Activated CD8-positive, alpha-beta T cell treated with anti-CD3 and anti-CD28 coated beads for 36 hours (primary cell): ENCODE results near the gene SRSF2. TPM values are rescaled to one million over a fixed set of nuclear protein-coding genes. Genes with fewer than 3 reads are reported as not detected.
"Not testable (repeated sequence)": the region's sequence is repeated elsewhere in the genome, so short reads cannot be mapped to it uniquely, and the experiment has no call there.

Experiments used
- ATAC-seq: fragments of 200-7000 bp; cut with Tn5 transposase; one replicate; pipeline ENCODE4 v1.10.0; 2021; ENCODE audit warnings: mild to moderate bottlenecking, moderate library complexity
- CTCF ChIA-PET: fragments of 350-600 bp; sonication (Branson Sonifier 250); formaldehyde crosslinking; loops from one replicate; lab custom pipeline; 2021; ENCODE audit warnings: antibody characterized with exemption; lab: Charles Lee
- POLR2A ChIA-PET: fragments of 350-600 bp; sonication (Branson Sonifier 250); formaldehyde crosslinking; loops from one replicate; lab custom pipeline; 2021; ENCODE audit warnings: antibody characterized with exemption; lab: Charles Lee
- DNase-seq: peaks from one replicate; pipeline ENCODE4 v3.0.0-alpha.2; 2020
- H3K27ac Mint-ChIP-seq: one replicate; pipeline ENCODE4 v1.8.0; 2021; ENCODE audit warnings: mild to moderate bottlenecking, mixed read lengths
- H3K27me3 Mint-ChIP-seq: one replicate; pipeline ENCODE4 v1.8.0; 2021; ENCODE audit warnings: mixed read lengths
- H3K36me3 Mint-ChIP-seq: one replicate; pipeline ENCODE4 v1.8.0; 2021; ENCODE audit warnings: low read depth, mixed read lengths
- H3K4me1 Mint-ChIP-seq: one replicate; pipeline ENCODE4 v1.8.0; 2021; ENCODE audit warnings: low read depth, mixed read lengths
- H3K4me3 Mint-ChIP-seq: one replicate; pipeline ENCODE4 v1.8.0; 2021; ENCODE audit warnings: mild to moderate bottlenecking, moderate library complexity, mixed read lengths
- H3K9me3 Mint-ChIP-seq: one replicate; pipeline ENCODE4 v1.8.0; 2021; ENCODE audit warnings: mixed read lengths
- CTCF ChIP-seq: fragments of 200-600 bp; IDR thresholded peaks from one replicate; pipeline ENCODE4 v1.8.0; 2022; ENCODE audit warnings: antibody characterized with exemption, mild to moderate bottlenecking
- intact Hi-C: fragments of 100-400 bp; cut with micrococcal nuclease; formaldehyde crosslinking; loops from one replicate; pipeline ENCODE4 v1.10.0; 2022
- total RNA-seq, 2 experiments: library from RNA; stranded (reverse); gene quantifications; one replicate each; pipeline ENCODE4 v1.2.3, GENCODE V29; 2021

SRSF2 gene
- total RNA-seq, 2 experiments from 2014 or later, result 344 to 364 TPM

- intact Hi-C loops, result no loop called here
- POLR2A ChIA-PET, result interaction anchor here (0.6 to 8.8 kb wide), 13 partner anchors 9 to 877 kb away, joined by 3 to 184 read pairs (median 4); partner anchors contain the start of genes JMJD6, METTL23 and MXRA7
- ATAC-seq (no peak), DNase-seq (no peak)
- Mint-ChIP-seq H3K9me3 (no peaks in the 10 kb centered on the region), H3K4me1 (peaks cover 43% of the 10 kb centered on the region), H3K27me3 (no peaks in the 10 kb centered on the region), H3K27ac (peak overlapping the region; percentile 92), H3K4me3 (peak overlapping the region; percentile 86), H3K36me3 (peaks cover 63% of the 10 kb centered on the region)
- CTCF ChIA-PET, result interaction anchor here (1.0 to 5.9 kb wide), 2 partner anchors 8 to 21 kb away, joined by 4 to 31 read pairs; no protein-coding TSS in a partner anchor
- TF ChIP-seq CTCF, result no peak
These were observed 2.1 kb downstream of the SRSF2 start for GRCh38 chr17:76735006-76735405.

GRCh38 chr17:76734080-76734840 is 2.9 kb downstream of the SRSF2 start:
- no peaks in the 10 kb centered on the region for H3K27me3 Mint-ChIP-seq
- DNase-seq (no peak), ATAC-seq (no peak)
- intact Hi-C loops, result no loop called here
- peaks cover 69% of the 10 kb centered on the region for H3K36me3 Mint-ChIP-seq
- peaks cover 44% of the 10 kb centered on the region for H3K4me1 Mint-ChIP-seq
- no peak for TF ChIP-seq CTCF
- no peaks in the 10 kb centered on the region for H3K9me3 Mint-ChIP-seq
- H3K27ac Mint-ChIP-seq, result peak overlapping the region; percentile 92
- peak overlapping the region; percentile 86 for H3K4me3 Mint-ChIP-seq
- ChIA-PET CTCF (interaction anchor here (5.9 kb wide), 1 partner anchor 20 kb away, joined by 31 read pairs; no protein-coding TSS in a partner anchor), POLR2A (interaction anchor here (1.1 to 8.8 kb wide), 9 partner anchors 9 to 720 kb away, joined by 3 to 184 read pairs (median 5); partner anchors contain the start of genes JMJD6, METTL23 and MXRA7)

- ATAC-seq, result no peak
- no peak for TF ChIP-seq CTCF
- H3K4me1 Mint-ChIP-seq, result peaks cover 39% of the 10 kb centered on the region
- H3K27me3 Mint-ChIP-seq, result no peaks in the 10 kb centered on the region
- H3K9me3 Mint-ChIP-seq, result no peaks in the 10 kb centered on the region
- H3K36me3 Mint-ChIP-seq, result peaks cover 70% of the 10 kb centered on the region
- intact Hi-C loops, result no loop called here
- DNase-seq, result no peak
- ChIA-PET CTCF (interaction anchor here (5.9 kb wide), 1 partner anchor 20 kb away, joined by 31 read pairs; no protein-coding TSS in a partner anchor), POLR2A (interaction anchor here (0.9 to 8.8 kb wide), 8 partner anchors 9 to 720 kb away, joined by 3 to 184 read pairs (median 8); partner anchors contain the start of genes JMJD6, METTL23 and MXRA7)
- peak overlapping the region; percentile 92 for H3K27ac Mint-ChIP-seq
- H3K4me3 Mint-ChIP-seq, result peak overlapping the region; percentile 86
These were observed 3.5 kb downstream of the SRSF2 start for GRCh38 chr17:76733618-76733957.

GRCh38 chr17:76732734-76733617 is 4.2 kb downstream of the SRSF2 start:
- Mint-ChIP-seq H3K4me1 (peaks cover 36% of the 10 kb centered on the region), H3K36me3 (peaks cover 72% of the 10 kb centered on the region), H3K27me3 (no peaks in the 10 kb centered on the region), H3K4me3 (peak overlapping the region; percentile 86), H3K27ac (peak overlapping the region; percentile 92), H3K9me3 (no peaks in the 10 kb centered on the region)
- POLR2A ChIA-PET, result interaction anchor here (0.9 to 8.8 kb wide), 9 partner anchors 8 to 721 kb away, joined by 3 to 184 read pairs (median 6); partner anchors contain the start of genes JMJD6, METTL23 and MXRA7
- DNase-seq (no peak), ATAC-seq (no peak)
- intact Hi-C loops, result no loop called here
- no peak for TF ChIP-seq CTCF
- CTCF ChIA-PET, result interaction anchor here (5.9 kb wide), 1 partner anchor 19 kb away, joined by 31 read pairs; no protein-coding TSS in a partner anchor

GRCh38 chr17:76731800-76732733 is 5.1 kb downstream of the SRSF2 start:
- ATAC-seq, DNase-seq, H3K27me3 Mint-ChIP-seq, H3K9me3 Mint-ChIP-seq, intact Hi-C loops: not testable (repeated sequence)
- ChIA-PET POLR2A (interaction anchor here (0.9 to 8.8 kb wide), 7 partner anchors 7 to 173 kb away, joined by 3 to 184 read pairs (median 11); partner anchors contain the start of genes JMJD6, METTL23 and MXRA7), CTCF (interaction anchor here (0.8 to 5.9 kb wide), 2 partner anchors 14 to 18 kb away, joined by 5 to 31 read pairs; no protein-coding TSS in a partner anchor)
- Mint-ChIP-seq H3K27ac (peak overlapping the region; percentile 77), H3K4me1 (peaks cover 36% of the 10 kb centered on the region), H3K36me3 (peaks cover 78% of the 10 kb centered on the region), H3K4me3 (peak overlapping the region; percentile 86)
